H9 (cell line): Measurements from ENCODE around the gene ANAPC15. TPM values are rescaled to one million over a fixed set of nuclear protein-coding genes. Genes with fewer than 3 reads are reported as not detected.

Experiments used
- DNase-seq: peaks from one replicate; pipeline ENCODE4 v3.0.0-alpha.2; 2017
- H2AFZ ChIP-seq: one replicate; pipeline ENCODE4 v1.6.1; 2013; ENCODE audit warnings: mild to moderate bottlenecking, low read length, control low read depth, moderate library complexity
- H2AK5ac ChIP-seq: 2 replicates; pipeline ENCODE4 v1.6.1; 2013; ENCODE audit warnings: low read length, control low read depth, mixed read lengths; ENCODE audit not compliant: insufficient read length
- H2BK120ac ChIP-seq: one replicate; pipeline ENCODE4 v1.6.1; 2013; ENCODE audit warnings: low read depth, mild to moderate bottlenecking, low read length, control low read depth, inconsistent platforms; ENCODE audit not compliant: poor library complexity, severe bottlenecking
- H2BK12ac ChIP-seq: 2 replicates; pipeline ENCODE4 v1.6.1; 2013; ENCODE audit warnings: low read length, control low read depth, mixed read lengths, low read depth; ENCODE audit not compliant: insufficient read length
- H2BK15ac ChIP-seq: 2 replicates; pipeline ENCODE4 v1.6.1; 2013; ENCODE audit warnings: low read depth, low read length, control low read depth
- H2BK20ac ChIP-seq: one replicate; pipeline ENCODE4 v1.6.1; 2013; ENCODE audit warnings: low read depth, mild to moderate bottlenecking, low read length, control low read depth, inconsistent platforms; ENCODE audit not compliant: poor library complexity, severe bottlenecking
- H2BK5ac ChIP-seq: 2 replicates; pipeline ENCODE4 v1.6.1; 2013; ENCODE audit warnings: low read length, control low read depth, mixed read lengths; ENCODE audit not compliant: insufficient read length
- H3K14ac ChIP-seq: 2 replicates; pipeline ENCODE4 v1.6.1; 2013; ENCODE audit warnings: low read length, control low read depth; ENCODE audit not compliant: insufficient read depth
- H3K18ac ChIP-seq: 2 replicates; pipeline ENCODE4 v1.6.1; 2013; ENCODE audit warnings: low read depth, mild to moderate bottlenecking, mixed read lengths, low read length, control low read depth; ENCODE audit not compliant: insufficient read length
- H3K23ac ChIP-seq: 2 replicates; pipeline ENCODE4 v1.6.1; 2013; ENCODE audit warnings: low read length, control low read depth, mixed read lengths, low read depth; ENCODE audit not compliant: insufficient read length
- H3K23me2 ChIP-seq: 2 replicates; pipeline ENCODE4 v1.6.1; 2013; ENCODE audit warnings: low read depth, mild to moderate bottlenecking, mixed read lengths, low read length, control low read depth; ENCODE audit not compliant: insufficient read length, poor library complexity, severe bottlenecking
- H3K27ac ChIP-seq: 2 replicates; pipeline ENCODE4 v1.5.1; 2013; ENCODE audit warnings: low read length, control low read depth, mixed read lengths, low read depth; ENCODE audit not compliant: insufficient read length
- H3K27me3 ChIP-seq: 2 replicates; pipeline ENCODE4 v1.6.1; 2013; ENCODE audit warnings: low read length, control low read depth, inconsistent platforms; ENCODE audit not compliant: insufficient read depth
- H3K4ac ChIP-seq: 2 replicates; pipeline ENCODE4 v1.6.1; 2013; ENCODE audit warnings: low read depth, mild to moderate bottlenecking, control low read depth, inconsistent platforms, low read length, moderate library complexity
- H3K4me1 ChIP-seq: 2 replicates; pipeline ENCODE4 v1.6.1; 2013; ENCODE audit warnings: low read length, control low read depth, inconsistent platforms; ENCODE audit not compliant: insufficient read depth
- H3K4me2 ChIP-seq: 2 replicates; pipeline ENCODE4 v1.6.1; 2013; ENCODE audit warnings: low read length, control low read depth, mixed read lengths; ENCODE audit not compliant: insufficient read length, insufficient read depth
- H3K56ac ChIP-seq: 2 replicates; pipeline ENCODE4 v1.6.1; 2013; ENCODE audit warnings: low read depth, mild to moderate bottlenecking, mixed read lengths, low read length, control low read depth; ENCODE audit not compliant: insufficient read length
- H3K79me1 ChIP-seq: 2 replicates; pipeline ENCODE4 v1.6.1; 2013; ENCODE audit warnings: low read depth, mild to moderate bottlenecking, moderate library complexity, low read length, control low read depth, inconsistent platforms; ENCODE audit not compliant: insufficient read depth, poor library complexity, severe bottlenecking
- H3K79me2 ChIP-seq: 2 replicates; pipeline ENCODE4 v1.6.1; 2013; ENCODE audit warnings: low read length, control low read depth, inconsistent platforms; ENCODE audit not compliant: insufficient read depth
- H3K9ac ChIP-seq: 2 replicates; pipeline ENCODE4 v1.6.1; 2013; ENCODE audit warnings: low read length, control low read depth, mixed read lengths; ENCODE audit not compliant: insufficient read length; ENCODE audit errors: extremely low read depth
- H3K9me3 ChIP-seq: one replicate; pipeline ENCODE4 v1.6.1; 2013; ENCODE audit warnings: low read depth, low read length, inconsistent platforms; ENCODE audit not compliant: control insufficient read depth
- H3T11ph ChIP-seq: one replicate; pipeline ENCODE4 v1.6.1; 2013; ENCODE audit warnings: mild to moderate bottlenecking, low read length, control low read depth, inconsistent platforms
- H4K20me1 ChIP-seq: one replicate; pipeline ENCODE4 v1.6.1; 2013; ENCODE audit not compliant: control insufficient read depth, insufficient read length, insufficient read depth
- H4K5ac ChIP-seq: 2 replicates; pipeline ENCODE4 v1.6.1; 2013; ENCODE audit warnings: low read depth, mild to moderate bottlenecking, mixed read lengths, low read length, control low read depth; ENCODE audit not compliant: insufficient read length
- H4K8ac ChIP-seq: replicated peaks from 2 replicates; pipeline ENCODE4 v1.6.1; 2013; ENCODE audit warnings: low read length, control low read depth, mixed read lengths, low read depth; ENCODE audit not compliant: insufficient read length
- H4K91ac ChIP-seq: 2 replicates; pipeline ENCODE4 v1.6.1; 2013; ENCODE audit warnings: low read depth, mild to moderate bottlenecking, moderate library complexity, mixed read lengths, low read length, control low read depth; ENCODE audit not compliant: insufficient read length
- H3K27ac Mint-ChIP-seq, 3 experiments: 2 replicates in 2 of 3; 3 replicates in 1 of 3; pipeline ENCODE4 v1.8.0; 2020 to 2021; ENCODE audit warnings: mixed read lengths in 3 of 3, mild to moderate bottlenecking in 1 of 3, moderate library complexity in 1 of 3
- H3K27me3 Mint-ChIP-seq: 2 replicates; pipeline ENCODE4 v1.8.0; 2021; ENCODE audit warnings: low read depth, mild to moderate bottlenecking, moderate library complexity, mixed read lengths
- H3K36me3 Mint-ChIP-seq, 3 experiments: 2 replicates in 2 of 3; 3 replicates in 1 of 3; pipeline ENCODE4 v1.8.0; 2020 to 2021; ENCODE audit warnings: low read depth in 3 of 3, mixed read lengths in 3 of 3; ENCODE audit not compliant: insufficient read depth in 1 of 3
- H3K4me1 Mint-ChIP-seq, 2 experiments: 2 replicates each; pipeline ENCODE4 v1.8.0; 2020; ENCODE audit warnings: mixed read lengths in 2 of 2
- H3K4me3 Mint-ChIP-seq, 2 experiments: 2 replicates in 1 of 2; 3 replicates in 1 of 2; pipeline ENCODE4 v1.8.0; 2020 to 2021; ENCODE audit warnings: mild to moderate bottlenecking in 2 of 2, mixed read lengths in 2 of 2, moderate library complexity in 1 of 2
- H3K9me3 Mint-ChIP-seq, 2 experiments: 2 replicates in 1 of 2; 3 replicates in 1 of 2; pipeline ENCODE4 v1.8.0; 2020; ENCODE audit warnings: mild to moderate bottlenecking in 2 of 2, mixed read lengths in 2 of 2, moderate library complexity in 1 of 2
- CTCF ChIP-seq: fragments of 200-600 bp; sonication (generic); conservative IDR thresholded peaks from 3 replicates; pipeline ENCODE4 v1.8.0; 2021; ENCODE audit warnings: antibody characterized with exemption, mild to moderate bottlenecking
- WGBS: extraction: QIAGEN DNeasy Blood & Tissue Kit; methylation state at CpG from one replicate; pipeline ENCODE4 v1.1.7; 2013; ENCODE audit warnings: missing lambda C conversion rate, low lambda C conversion rate, mixed read lengths; ENCODE audit not compliant: insufficient read length; ENCODE audit errors: extremely low coverage; 5-methylcytosine and 5-hydroxymethylcytosine counted together
- total RNA-seq: library from RNA; stranded (reverse); gene quantifications from 2 replicates; pipeline ENCODE4 v1.2.1, GENCODE V29; 2021

The ANAPC15 gene
- total RNA-seq, 1 experiment from 2014 or later: 72.6 TPM

- Histone ChIP-seq H3K4me1 (peaks cover 5% of the 10 kb centered on the region; the same call in 1 of the 2 replicates), H2BK12ac (no peak overlapping the region), H3K56ac (no peak overlapping the region), H2BK5ac (no peak overlapping the region), H2BK20ac (no peak overlapping the region), H3K4ac (no peak overlapping the region), H3K4me2 (no peak overlapping the region), H3T11ph (no peak overlapping the region), H4K8ac (no peak overlapping the region), H2AFZ (no peak overlapping the region), H3K27ac (no peak overlapping the region), H4K20me1 (no peaks in the 10 kb centered on the region), H3K9me3 (no peaks in the 10 kb centered on the region), H4K5ac (no peak overlapping the region), H3K9ac (no peak overlapping the region), H3K18ac (no peak overlapping the region), H3K14ac (no peak overlapping the region), H2BK120ac (no peak overlapping the region), H3K79me1 (peaks cover 4% of the 10 kb centered on the region), H3K23ac (no peak overlapping the region), H2AK5ac (no peak overlapping the region), H4K91ac (no peak overlapping the region), H3K23me2 (no peaks in the 10 kb centered on the region), H2BK15ac (no peak overlapping the region), H3K27me3 (no peaks in the 10 kb centered on the region), H3K79me2 (peaks cover 5% of the 10 kb centered on the region; the same call in 1 of the 2 replicates)
- peak overlapping the region; percentile 7 to 76 (median 26); a peak in 4 of 7 replicates for H3K27ac Mint-ChIP-seq
- no CpG with 5 or more reads among the region's 7 CpGs for WGBS
- peaks cover 1 to 23% (median 23%) of the 10 kb centered on the region in 3 experiments; a peak in 6 of 7 replicates for H3K36me3 Mint-ChIP-seq
- TF ChIP-seq CTCF: no peak
- DNase-seq: no peak
- H3K9me3 Mint-ChIP-seq: no peaks in the 10 kb centered on the region
- H3K4me1 Mint-ChIP-seq: peaks cover 41 to 49% of the 10 kb centered on the region in 2 experiments
- no peaks in the 10 kb centered on the region for H3K27me3 Mint-ChIP-seq
- no peak overlapping the region for H3K4me3 Mint-ChIP-seq
Observed at GRCh38 chr11:72070491-72070890, 42.0 kb downstream of the ANAPC15 start.
